ENCODE measurements around the gene PHF20.
"Not testable (repeated sequence)": the region's sequence is repeated elsewhere in the genome, so short reads cannot be mapped to it uniquely, and the experiment has no call there.

PHF20 gene

DNA sequence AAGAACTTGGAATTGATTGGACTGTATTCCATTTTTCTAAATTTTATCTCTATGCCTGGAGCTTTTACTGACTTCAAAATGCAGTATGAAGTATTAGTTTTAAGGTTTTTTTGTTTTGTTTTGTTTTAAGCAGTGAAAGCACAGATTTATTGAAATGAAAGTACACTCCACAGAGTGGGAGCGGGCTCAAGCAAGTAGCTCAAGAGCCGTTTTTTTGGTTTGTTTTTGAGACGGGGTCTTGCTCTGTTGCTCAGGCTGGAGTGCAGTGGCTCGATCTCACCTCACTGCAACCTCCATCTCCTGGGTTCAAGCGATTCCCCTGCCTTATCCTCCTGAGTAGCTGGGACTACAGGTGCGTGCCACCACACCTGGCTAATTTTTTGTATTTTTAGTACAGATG lies 72.1 kb downstream of the PHF20 start:
- not testable (repeated sequence) for DNase-seq

DNA sequence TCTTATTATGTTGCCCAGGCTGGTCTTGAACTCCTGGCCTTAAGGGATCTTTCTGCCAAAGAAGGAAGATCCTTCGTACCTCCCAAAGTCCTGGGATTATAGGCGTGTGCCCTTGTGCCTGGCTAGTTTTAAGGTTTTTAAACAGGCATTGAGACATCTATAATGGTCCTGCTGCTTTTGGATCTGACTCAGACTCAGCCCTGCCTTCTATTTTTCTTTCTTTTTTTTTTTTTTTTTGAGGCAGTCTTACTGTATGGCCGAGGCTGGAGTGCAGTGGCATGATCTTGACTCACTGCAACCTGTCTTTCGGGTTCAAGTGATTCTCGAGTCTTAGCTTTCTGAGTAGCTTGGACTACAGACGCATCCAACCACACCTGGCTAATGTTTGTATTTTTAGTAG lies 73.7 kb downstream of the PHF20 start:
- no peak for DNase-seq

DNA sequence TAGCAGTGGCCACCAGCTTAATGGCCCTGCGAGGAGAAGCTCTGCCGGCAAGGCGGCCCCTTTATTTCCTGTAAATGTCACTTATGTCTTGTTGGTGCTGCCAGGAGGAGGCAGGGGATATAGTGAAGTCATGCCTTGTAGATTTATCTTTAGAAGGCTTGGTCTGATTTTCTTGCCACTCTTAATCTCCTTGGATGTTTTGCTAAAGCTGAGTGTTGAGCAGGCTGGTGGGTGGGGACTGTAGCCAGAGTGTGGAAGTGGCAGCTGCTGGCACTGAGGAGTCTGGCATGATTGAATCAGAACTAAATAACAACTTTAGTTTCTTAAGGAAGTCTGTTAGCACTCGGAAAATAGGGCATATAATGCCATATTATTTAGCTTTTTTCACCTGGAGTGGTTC lies 77.9 kb downstream of the PHF20 start:
- no peak for DNase-seq

DNA sequence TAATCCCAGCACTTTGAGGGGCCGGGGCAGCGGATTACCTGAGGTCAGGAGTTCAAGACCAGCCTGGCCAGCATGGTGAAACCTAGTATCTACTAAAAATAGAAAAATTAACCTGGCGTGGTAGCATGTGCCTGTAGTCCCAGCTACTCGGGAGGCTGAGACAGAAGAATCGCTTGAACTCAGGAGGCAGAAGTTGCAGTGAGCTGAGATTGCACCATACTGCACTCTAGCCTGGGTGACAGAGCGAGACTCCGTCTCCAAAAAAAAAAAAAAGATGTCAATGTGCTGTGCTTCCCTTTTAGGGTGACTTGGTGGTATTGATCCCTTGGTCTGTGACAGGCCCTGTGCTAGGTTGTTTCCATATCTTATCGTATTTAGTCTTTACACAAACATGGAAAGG lies 79.8 kb downstream of the PHF20 start:
- not testable (repeated sequence) for DNase-seq

DNA sequence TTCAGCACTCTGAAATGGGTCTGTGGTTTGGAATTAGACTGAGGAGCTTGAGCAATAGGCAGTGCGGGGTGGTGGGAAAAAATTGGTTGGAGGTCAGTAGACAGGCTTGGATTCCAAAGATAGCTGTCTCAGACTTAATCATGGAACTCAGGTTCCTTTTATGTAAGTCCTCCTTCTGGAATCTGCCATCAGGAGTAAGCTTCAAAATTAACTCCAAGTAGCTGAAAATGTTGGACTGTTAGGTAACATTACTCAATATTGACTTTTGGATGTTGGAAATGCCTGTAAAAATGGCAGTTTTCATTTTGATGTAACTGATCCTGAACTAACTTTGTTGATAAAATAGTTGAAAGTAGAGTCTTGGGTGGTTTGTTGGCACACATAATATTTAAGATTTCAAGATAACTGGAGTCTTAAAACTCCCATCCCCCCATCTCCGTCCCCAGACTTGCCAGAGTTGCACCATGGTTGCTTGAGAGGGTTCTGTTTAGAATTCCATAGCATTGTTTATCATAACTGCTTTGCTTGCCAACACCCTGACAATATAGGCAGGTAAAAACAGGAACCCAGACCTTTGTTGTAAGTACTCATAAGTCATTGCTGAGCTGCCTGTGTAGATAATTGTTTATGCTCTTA lies 83.0 kb downstream of the PHF20 start:
- DNase-seq: no peak

DNA sequence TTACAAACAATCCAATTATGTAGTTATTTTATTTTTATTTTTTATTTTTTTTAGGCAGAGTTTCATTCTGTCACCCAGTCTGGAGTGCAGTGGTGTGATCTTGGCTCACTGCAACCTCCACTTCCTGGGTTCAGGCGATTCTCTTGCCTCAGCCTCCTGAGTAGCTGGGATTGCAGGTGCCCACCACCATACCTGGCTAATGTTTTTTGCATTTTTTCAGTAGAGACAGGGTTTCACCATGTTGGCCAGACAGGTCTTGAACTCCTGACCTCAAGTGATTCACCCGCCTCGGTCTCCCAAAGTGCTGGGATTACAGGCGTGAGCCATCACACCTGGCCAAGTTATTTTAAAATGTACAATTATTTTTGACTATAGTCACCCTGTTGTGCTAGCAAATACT lies 83.8 kb downstream of the PHF20 start:
- not testable (repeated sequence) for DNase-seq

DNA sequence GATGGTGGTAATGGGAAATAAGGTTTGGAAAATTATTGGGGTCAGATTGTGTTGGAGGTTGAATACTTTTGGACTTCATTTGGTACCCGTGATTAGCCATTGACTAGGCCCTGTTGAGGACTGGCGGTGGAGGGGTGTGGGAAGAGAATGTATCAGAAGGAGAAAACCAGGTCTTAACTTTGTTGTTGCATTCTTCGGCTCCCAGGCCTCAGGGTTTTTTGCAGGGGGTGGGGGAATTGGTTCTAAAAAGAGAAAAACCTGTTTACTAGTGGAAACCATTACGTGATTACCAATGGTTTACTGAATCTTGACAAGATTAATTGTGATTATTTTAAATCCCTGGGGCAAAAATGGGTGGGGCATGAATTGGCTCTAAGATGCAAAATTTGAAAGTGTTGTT lies 85.1 kb downstream of the PHF20 start:
- no peak for DNase-seq

DNA sequence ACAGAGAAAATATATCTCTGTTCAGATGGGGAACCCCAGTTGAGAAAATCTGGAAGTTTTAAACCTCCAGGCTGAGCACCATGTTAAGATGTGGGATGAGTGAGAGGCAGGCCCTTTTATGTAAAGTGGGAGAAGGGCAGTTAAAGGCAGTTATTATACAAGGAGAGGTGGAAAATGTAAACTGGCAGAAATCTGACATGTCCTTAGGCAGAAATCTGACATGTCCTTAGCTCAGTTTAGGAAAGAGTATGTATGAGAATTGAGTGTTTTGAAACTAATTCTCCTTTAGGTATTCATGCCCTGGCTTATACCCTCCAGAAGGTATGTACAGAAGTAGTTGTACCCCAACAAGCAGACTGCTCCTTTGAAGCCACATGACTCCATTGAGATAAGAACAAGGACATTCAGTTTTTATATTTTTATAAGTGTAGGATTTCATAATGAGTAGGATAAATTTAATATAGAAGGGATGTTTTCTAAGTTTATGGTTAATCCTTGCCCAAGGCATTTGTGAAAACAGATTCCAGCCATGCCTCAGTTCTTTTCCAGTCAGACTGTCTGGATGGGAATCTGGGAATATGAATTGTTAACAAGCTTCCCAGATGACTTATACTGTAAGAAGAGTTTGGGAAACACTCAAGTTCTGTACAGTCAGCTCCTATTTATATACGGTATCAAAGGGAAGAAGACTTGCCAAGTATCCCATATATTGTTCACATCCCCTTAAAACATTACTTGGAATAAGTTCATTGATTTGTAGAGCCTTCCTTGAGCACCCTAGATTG lies 94.8 kb downstream of the PHF20 start:
- DNase-seq: no peak

DNA sequence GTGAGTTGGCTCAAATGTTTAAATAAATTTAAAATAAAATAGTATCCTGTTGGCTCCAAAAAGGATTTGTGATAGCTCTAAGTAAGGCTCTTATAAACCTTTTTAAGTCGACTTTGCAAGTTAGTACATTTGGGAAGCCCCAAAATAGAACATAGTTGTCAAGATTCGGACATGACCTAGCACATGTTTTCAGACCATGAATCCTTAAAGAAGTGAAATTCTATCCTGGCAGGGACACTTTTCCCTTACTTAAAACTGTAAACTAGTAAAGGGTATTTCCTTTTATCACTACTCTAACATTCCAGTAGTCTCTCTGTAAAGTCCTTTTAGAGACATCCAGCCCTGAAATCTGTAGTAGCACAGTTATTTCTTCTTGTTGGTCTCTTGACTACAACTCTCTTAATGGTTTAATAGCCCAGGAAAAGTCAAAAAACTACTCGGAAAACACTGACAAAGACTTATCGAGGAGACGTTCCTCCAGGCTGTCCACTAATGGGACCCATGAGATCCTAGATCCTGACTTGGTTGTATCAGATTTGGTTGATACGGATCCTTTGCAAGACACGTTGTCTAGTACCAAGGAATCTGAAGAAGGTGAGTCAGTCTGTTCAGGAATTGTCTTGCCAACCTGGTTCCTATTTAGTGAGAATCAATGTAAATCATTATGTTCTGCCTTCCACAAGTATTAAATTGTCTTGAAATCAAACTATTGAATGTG lies 98.9 kb downstream of the PHF20 start:
- DNase-seq: no peak

DNA sequence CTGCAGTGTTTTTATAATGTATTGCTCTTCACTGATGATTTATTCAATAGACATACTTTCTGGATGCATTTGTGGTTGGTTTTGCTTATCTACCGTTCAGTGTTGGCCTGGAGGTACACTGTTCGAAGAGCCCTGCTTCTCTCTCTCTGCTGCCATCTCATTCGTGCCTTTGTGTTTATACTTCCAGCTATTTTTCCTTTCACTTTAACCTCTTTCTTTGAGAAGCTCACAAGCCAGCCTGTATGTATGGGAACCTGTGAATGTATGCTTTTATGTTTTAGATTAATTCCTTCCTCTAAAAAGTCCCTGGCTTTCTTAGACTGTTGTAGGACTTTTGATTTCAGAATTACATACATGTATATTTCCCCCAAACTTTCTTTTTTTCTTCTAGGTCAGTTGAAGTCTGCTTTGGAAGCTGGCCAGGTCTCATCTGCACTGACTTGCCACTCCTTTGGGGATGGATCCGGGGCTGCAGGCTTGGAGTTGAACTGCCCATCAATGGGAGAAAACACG lies 99.5 kb downstream of the PHF20 start:
- no peak for DNase-seq

DNA sequence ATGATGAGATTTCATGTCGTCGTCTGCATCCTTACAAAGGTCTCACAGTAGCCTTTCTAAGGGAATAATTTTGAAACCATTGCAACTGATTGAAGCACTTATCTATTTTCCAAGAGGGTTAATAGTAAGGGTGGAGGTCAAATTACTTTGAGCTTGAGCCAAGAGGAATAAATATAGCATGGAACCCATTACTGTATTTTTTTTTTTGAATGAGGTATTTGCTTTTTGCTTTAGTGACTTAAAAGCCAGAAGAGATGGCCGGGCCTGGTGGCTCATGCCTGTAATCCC lies 104.2 kb downstream of the PHF20 start:
- no peak for DNase-seq

DNA sequence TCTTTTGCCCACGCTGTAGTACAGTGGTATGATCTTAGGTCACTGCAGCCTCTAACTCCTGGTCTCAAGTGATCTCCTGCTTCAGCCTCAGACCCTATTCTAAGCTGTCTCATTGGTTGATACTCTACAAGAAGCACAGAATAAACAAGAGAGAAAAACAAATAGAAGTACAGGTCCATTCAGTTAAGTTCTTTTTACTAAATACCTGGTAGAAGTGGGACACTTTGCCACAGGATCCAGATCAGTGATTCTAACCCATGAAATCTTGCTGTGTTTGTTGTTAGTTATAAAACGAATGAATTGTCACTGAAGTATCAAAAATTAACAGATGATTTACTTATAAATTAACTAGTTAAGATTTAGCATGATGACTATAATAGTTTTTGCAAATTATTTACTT lies 105.8 kb downstream of the PHF20 start:
- DNase-seq: no peak

DNA sequence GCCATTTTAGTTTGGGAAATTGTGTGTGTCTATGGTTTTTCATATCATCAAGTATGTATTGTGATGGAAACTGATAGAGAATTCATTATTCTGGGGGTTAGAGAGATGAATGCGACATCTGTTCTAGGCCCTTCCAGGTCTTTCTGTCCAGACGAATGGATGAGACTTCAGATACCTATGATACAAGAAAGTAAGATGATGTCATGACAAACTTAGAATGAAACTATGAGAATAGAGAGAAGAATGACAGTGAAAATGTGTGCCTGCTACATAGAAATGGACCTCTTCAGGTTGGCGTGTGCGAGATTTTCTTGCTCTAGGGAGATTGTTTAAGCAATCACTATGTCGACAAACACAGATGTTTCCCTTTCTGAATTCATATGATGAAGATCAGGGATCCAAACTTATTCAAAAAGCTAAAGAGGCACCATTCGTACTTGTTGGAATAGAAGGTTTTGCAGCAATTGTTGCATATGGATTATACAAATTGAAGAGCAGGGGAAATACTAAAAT lies 106.4 kb downstream of the PHF20 start:
- DNase-seq: no peak

DNA sequence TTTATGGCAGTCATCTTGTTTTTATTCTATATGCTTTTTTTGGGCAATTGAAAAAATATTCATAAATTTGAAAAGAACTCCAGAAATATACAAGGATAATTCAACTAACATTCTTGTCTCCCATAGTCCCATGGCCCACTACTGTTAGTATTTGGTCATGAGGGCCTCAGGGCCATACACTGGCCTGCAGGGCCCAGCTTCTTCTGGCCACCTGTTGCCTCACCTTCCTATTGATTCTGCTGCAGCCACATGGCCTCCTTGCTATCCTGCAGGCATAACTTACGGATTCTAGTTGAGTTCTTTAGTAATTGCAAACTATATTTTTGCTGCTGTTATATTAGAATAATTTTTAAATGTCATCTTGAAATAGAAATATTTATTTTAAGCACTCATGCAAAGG lies 109.9 kb downstream of the PHF20 start:
- no peak for DNase-seq

DNA sequence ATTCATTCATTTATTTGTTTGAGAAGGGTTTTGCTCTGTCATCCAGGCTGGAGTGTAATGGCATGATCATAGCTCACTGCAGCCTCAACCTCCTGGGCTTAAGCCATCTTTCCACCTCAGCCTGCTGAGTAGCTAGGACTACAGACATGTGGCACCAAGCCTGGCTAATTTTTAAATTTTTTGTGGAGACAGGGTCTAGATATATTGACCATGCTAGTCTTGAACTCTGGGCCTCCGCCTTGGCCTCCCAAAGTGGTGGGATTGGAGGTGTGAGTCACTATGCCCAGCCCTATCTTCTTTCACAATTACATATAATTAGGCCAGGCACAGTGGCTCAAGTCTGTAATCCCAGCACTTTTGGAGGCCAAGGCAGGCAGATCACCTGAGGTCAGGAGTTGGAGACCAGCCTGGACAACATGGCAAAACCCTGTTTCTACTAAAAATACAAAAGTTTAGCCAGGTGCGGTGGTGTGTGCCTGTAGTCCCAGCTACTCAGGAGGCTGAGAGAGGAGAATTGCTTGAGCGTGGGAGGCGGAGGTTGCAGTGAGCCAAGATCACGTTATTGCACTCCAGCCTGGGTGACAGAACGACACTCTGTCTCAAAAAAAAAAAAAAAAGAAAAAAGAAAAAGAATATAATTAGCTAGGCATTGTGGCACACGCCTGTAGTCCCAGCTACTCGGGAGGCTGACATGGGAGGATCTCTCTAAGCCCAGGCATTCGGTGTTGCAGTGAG lies 110.8 kb downstream of the PHF20 start:
- DNase-seq: not testable (repeated sequence)

DNA sequence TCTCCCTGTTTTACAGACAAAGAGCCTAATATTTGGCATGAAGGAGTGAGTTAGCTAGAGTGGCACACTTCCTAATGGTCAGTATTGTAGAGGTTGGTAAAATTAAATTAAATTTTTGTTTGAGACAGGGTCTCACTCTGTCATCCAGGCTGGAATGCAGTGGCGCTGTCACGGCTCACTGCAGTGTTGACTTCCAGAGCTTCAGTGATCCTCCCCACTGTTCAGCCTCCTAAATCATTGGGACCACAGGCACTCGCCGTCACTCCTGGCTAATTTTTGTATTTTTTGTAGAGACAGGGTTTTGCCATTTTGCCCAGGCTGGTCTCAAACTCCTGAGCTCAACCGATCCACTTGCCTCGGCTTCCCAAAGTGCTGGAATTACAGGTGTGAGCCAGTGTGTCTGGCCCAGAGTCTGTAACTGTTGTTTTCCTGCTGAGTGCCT lies 111.5 kb downstream of the PHF20 start:
- no peak for DNase-seq

DNA sequence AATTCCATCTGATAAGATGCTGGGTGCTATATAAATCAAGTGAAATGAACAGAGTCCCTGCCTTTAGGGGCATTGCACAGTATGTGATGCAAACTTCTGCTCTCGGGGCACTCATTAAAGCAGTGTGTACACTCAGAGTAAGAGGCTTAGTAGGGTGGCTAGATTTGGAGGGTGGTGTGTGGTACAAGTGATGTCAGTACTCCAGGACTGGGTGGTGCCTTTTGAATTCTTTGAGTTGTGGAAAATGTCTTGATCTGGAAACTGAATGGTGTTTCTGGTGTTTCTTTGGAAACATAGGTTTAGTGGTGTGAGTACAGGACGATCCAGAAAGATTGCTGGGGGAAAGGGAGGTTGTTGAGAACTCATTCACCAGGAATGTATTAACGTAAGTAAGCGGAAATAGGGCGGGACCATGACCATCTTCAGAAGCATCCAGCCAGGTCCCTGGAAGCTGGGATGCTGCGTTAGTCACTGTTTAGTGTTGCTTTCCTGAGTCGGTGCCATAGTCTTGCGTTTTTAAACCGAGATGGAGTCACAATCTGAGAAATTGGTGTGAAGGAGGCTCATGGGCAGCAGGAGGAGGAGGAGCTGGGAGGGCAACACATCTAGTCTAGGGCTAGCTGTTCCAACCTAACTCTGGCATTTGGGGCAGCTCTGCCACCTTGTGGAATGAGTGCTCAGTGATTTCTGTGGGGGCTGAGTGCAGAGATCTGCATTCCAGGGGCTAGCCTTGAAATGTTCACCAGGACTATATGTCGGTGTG lies 112.1 kb downstream of the PHF20 start:
- DNase-seq: peak; percentile 68

DNA sequence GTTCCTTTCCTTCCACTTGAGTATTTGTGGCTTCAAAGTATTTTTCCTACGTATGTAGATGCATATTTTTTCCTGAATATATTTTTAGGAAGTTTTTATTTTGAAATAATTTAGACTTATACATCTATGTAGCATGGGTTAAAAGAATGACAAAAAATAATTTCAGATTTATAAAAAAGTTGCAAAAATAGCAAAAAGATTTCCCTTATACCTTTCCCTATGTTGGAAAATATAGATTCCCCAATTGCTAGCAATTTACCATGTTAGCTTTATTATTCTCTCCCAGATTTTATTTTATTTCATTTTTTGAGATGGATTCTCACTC lies 112.7 kb downstream of the PHF20 start:
- DNase-seq: no peak

DNA sequence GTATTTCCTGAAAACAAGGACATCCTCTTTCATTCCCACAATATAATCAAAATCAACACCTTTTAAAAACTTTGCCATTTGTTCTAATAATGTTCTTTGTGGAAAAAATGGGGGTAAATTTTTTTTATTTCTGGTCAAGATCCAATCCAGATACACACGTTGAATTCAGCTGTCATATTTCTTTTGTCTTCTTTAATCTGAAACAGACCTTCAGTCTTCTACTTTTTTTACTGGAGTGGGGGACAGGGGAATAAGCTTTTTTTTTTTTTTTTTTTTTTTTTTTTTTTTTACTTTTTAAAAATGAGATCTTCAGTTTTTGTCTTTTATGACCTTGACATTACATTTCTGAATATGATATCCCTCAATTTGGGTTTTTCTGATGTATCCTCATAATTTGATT lies 113.4 kb downstream of the PHF20 start:
- no peak for DNase-seq

DNA sequence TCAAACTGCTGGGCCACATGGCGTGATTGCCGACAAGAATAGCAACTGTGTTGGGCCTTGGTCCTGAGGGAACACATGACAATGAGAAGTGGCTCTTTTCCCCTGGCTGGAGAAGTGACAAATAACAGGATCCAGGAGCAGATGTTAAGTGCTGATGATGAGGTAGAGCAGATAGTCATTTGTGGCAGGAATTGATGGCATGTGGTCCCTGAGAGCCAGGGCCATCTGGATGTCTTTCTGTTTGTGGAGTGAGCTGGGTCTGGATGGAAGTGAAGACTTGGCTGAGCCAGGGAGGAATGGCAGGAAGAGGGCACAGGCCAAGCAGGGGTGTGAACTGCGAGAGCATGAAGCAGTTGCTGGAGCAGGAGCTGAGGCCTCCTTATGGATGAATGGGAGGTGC lies 114.7 kb downstream of the PHF20 start:
- no peak for DNase-seq

DNA sequence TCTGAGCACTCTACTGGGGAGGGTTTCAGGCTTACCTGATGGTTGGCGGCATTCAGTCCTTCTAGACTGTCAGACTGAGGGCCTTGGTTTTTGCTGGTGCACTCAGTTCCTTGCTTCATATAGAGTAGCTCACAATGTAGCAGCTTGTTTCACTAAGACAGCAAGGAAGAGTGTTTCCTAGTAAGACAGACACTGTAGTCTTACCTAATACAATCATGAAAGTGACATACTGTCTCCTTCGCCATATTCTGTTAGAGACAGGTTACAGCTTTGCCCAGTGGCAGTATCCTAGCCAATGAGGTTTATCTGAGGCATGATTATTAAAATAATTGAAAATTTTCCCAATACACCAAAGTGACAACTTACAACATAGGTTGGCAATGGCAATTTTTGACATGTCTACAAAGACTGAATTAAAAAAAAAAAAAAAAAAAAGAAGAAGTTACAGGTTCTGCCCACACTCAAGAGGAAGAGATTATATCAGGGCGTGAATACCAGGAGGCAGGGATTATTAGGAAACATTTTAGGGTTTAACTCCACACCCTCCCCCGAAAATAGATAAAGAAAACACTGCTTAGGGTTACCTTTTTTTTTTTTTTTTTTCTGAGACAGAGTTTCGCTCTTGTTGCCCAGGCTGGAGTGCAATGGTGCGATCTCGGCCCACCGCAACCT lies 115.7 kb downstream of the PHF20 start:
- no peak for DNase-seq

DNA sequence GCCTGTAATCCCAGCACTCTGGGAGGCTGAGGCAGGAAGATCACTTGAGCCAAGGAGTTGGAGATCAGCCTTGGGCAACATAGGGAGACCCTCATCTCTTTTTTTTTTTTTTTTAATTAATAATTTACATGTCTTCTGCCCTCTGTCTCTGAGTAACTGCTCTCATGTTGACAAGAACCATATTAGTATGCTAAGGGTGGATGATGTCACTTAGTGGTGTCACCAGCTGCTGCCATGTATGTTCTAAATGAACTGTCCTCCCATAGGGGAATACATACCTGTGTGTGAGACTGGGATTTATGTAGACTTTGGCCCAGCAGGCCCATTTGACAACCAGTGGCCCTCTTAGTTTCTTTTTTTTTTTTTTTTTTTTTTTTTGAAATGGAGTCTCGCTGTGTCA lies 116.8 kb downstream of the PHF20 start:
- no peak for DNase-seq
